Uterus (tissue), 4 donors: ENCODE results near the gene STPG2. TPM values are rescaled to one million over a fixed set of nuclear protein-coding genes. Genes with fewer than 3 reads are reported as not detected.

ENCODE experiments used
- DNase-seq, 2 donors: peaks; one replicate each; pipeline ENCODE4 v3.0.0-alpha.2; 2019 to 2020
- H3K27ac ChIP-seq, 2 donors: fragments of 200-600 bp; sonication (generic); 1 replicate in 1 of 2; 2 replicates in 1 of 2; pipeline ENCODE4 v1.5.1; 2016 to 2018
- H3K27me3 ChIP-seq, 2 donors: fragments of 200-600 bp; sonication (generic); one replicate each; pipeline ENCODE4 v1.5.1; 2018 to 2019; ENCODE audit warnings: control low read depth in 1 of 2
- H3K36me3 ChIP-seq, 2 donors: fragments of 200-600 bp; sonication (generic); one replicate each; pipeline ENCODE4 v1.5.1; 2019; ENCODE audit warnings: control low read depth in 1 of 2
- H3K4me1 ChIP-seq, 2 donors: fragments of 200-600 bp; sonication (generic); one replicate each; pipeline ENCODE4 v1.5.1; 2018 to 2019; ENCODE audit warnings: control low read depth in 1 of 2
- H3K4me3 ChIP-seq, 2 donors: fragments of 200-600 bp; sonication (generic); 1 replicate in 1 of 2; 2 replicates in 1 of 2; pipeline ENCODE4 v1.5.1; 2018 to 2019; ENCODE audit warnings: mild to moderate bottlenecking in 1 of 2
- H3K9me3 ChIP-seq, 2 donors: fragments of 200-600 bp; sonication (generic); one replicate each; pipeline ENCODE4 v1.5.1; 2019; ENCODE audit warnings: control low read depth in 1 of 2
- POLR2A ChIP-seq, 2 donors: fragments of 450-650 bp; IDR thresholded peaks; one replicate each; pipeline ENCODE4 v1.6.1; 2016; ENCODE audit warnings: antibody characterized with exemption in 2 of 2, mild to moderate bottlenecking in 1 of 2, moderate library complexity in 1 of 2
- intact Hi-C: fragments of 100-400 bp; cut with DNase I; formaldehyde crosslinking; loops from one replicate; pipeline ENCODE4 v1.15.1; 2023; ENCODE audit warnings: low total_unique reads
- total RNA-seq, 4 donors: library from RNA; depleted of rRNA in 3 of 4; stranded (reverse); fragments of >200 nt in 3 of 4; gene quantifications; one replicate each; pipeline versions ENCODE4 v1.1.0 to v1.2.4, GENCODE V29; 2014 to 2023
- TF ChIP-seq, protein P1 (sequence below), 4 experiments: fragments of 200-600 bp in 2 of 4; fragments of 450-650 bp in 2 of 4; sonication (generic) in 2 of 4; IDR thresholded peaks; one replicate each; pipeline ENCODE4 v1.5.1; 2016 to 2019; ENCODE audit warnings: antibody characterized with exemption in 4 of 4, mild to moderate bottlenecking in 2 of 4, moderate library complexity in 1 of 4
- donor health status: DM: yes; HTN: yes; CAD: no.

Gene STPG2
- total RNA-seq, 4 donors from 2014 or later, result 0.26 to 1.0 (median 0.61) TPM; not detected in 1

- TF ChIP-seq, protein P1, sequence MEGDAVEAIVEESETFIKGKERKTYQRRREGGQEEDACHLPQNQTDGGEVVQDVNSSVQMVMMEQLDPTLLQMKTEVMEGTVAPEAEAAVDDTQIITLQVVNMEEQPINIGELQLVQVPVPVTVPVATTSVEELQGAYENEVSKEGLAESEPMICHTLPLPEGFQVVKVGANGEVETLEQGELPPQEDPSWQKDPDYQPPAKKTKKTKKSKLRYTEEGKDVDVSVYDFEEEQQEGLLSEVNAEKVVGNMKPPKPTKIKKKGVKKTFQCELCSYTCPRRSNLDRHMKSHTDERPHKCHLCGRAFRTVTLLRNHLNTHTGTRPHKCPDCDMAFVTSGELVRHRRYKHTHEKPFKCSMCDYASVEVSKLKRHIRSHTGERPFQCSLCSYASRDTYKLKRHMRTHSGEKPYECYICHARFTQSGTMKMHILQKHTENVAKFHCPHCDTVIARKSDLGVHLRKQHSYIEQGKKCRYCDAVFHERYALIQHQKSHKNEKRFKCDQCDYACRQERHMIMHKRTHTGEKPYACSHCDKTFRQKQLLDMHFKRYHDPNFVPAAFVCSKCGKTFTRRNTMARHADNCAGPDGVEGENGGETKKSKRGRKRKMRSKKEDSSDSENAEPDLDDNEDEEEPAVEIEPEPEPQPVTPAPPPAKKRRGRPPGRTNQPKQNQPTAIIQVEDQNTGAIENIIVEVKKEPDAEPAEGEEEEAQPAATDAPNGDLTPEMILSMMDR (IDR thresholded peaks at IDR 0.05), result no peak
- TF ChIP-seq POLR2A (IDR thresholded peaks at IDR 0.05), result no peak
- no peak for DNase-seq
- H3K4me1 ChIP-seq, result no peaks in the 10 kb centered on the region
Observed at GRCh38 chr4:98098764-98099163, 44.5 kb downstream of the STPG2 start.

GRCh38 chr4:98094118-98094517 lies 49.2 kb downstream of the STPG2 start:
- Histone ChIP-seq H3K4me1 (no peaks in the 10 kb centered on the region), H3K4me3 (no peak overlapping the region), H3K36me3 (no peaks in the 10 kb centered on the region), H3K9me3 (no peaks in the 10 kb centered on the region), H3K27ac (no peak overlapping the region), H3K27me3 (no peaks in the 10 kb centered on the region)
- no peak for DNase-seq
- intact Hi-C loops, result no loop called here
- TF ChIP-seq, protein P1 (IDR thresholded peaks at IDR 0.05), result no peak
- TF ChIP-seq POLR2A (IDR thresholded peaks at IDR 0.05), result no peak

More at GRCh38 chr4:98098764-98099163, 44.5 kb downstream of the STPG2 start:
- intact Hi-C loops, result no loop called here
- no peaks in the 10 kb centered on the region for H3K9me3 ChIP-seq
- no peaks in the 10 kb centered on the region for H3K36me3 ChIP-seq
- H3K27ac ChIP-seq, result no peak overlapping the region
- H3K27me3 ChIP-seq, result no peaks in the 10 kb centered on the region
- H3K4me3 ChIP-seq, result no peak overlapping the region

- no peak overlapping the region for H3K27ac ChIP-seq
- no peak for TF ChIP-seq POLR2A (IDR thresholded peaks at IDR 0.05)
- TF ChIP-seq, protein P1 (IDR thresholded peaks at IDR 0.05), result no peak
- H3K4me1 ChIP-seq, result no peaks in the 10 kb centered on the region
- H3K36me3 ChIP-seq, result no peaks in the 10 kb centered on the region
- intact Hi-C loops, result no loop called here
- H3K9me3 ChIP-seq, result no peaks in the 10 kb centered on the region
- no peak for DNase-seq
- H3K4me3 ChIP-seq, result no peak overlapping the region
- no peaks in the 10 kb centered on the region for H3K27me3 ChIP-seq
Observed at GRCh38 chr4:98093662-98094061, 49.6 kb downstream of the STPG2 start.

GRCh38 chr4:98092833-98093439 lies 50.3 kb downstream of the STPG2 start:
- intact Hi-C loops, result no loop called here
- no peaks in the 10 kb centered on the region for H3K36me3 ChIP-seq
- no peaks in the 10 kb centered on the region for H3K9me3 ChIP-seq
- no peak for TF ChIP-seq POLR2A (IDR thresholded peaks at IDR 0.05)
- TF ChIP-seq, protein P1 (IDR thresholded peaks at IDR 0.05), result no peak
- H3K27ac ChIP-seq, result no peak overlapping the region
- H3K27me3 ChIP-seq, result no peaks in the 10 kb centered on the region
- H3K4me3 ChIP-seq, result no peak overlapping the region
- no peak for DNase-seq
- H3K4me1 ChIP-seq, result no peaks in the 10 kb centered on the region

GRCh38 chr4:98081936-98082335 lies 61.3 kb downstream of the STPG2 start:
- H3K4me3 ChIP-seq, result no peak overlapping the region

More at GRCh38 chr4:98081936-98082335, 61.3 kb downstream of the STPG2 start:
- Histone ChIP-seq H3K4me1 (no peaks in the 10 kb centered on the region), H3K36me3 (no peaks in the 10 kb centered on the region), H3K9me3 (no peaks in the 10 kb centered on the region), H3K27me3 (no peaks in the 10 kb centered on the region), H3K27ac (no peak overlapping the region)
- no peak for DNase-seq
- TF ChIP-seq, protein P1 (IDR thresholded peaks at IDR 0.05), result no peak
- no peak for TF ChIP-seq POLR2A (IDR thresholded peaks at IDR 0.05)
- intact Hi-C loops, result no loop called here
